GM19238 (cell line): ENCODE measurements around the gene DEPDC7.
A peak's percentile ranks its signal among the peaks of the same experiment; 100 is the strongest.

ENCODE experiments used
- DNase-seq: peaks from one replicate; pipeline ENCODE4 v3.0.0; 2011; ENCODE audit warnings: low spot score; ENCODE audit not compliant: insufficient read length

The DEPDC7 gene

GRCh38 chr11:33060271-33060670 is 44.6 kb downstream of the DEPDC7 start:
- DNase-seq: no peak

DNA sequence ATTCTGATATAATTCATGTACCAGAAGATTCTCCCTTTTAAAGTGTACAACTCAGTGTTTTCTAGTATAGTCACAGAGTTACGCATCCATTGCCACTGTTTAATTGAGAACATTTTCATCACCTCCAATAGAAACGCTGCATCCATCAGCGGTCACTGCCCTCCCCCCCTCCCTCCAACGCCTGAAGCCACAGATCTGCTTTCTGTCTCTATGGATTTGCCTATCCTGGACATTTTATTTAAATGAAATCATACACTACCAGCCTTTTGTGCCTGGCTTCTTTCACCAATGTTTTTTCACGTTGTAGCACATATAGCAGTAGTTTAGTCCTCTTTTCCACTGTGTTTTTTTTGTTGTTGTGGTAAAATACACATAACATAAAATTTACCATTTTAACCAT is 46.5 kb downstream of the DEPDC7 start:
- DNase-seq: no peak

DNA sequence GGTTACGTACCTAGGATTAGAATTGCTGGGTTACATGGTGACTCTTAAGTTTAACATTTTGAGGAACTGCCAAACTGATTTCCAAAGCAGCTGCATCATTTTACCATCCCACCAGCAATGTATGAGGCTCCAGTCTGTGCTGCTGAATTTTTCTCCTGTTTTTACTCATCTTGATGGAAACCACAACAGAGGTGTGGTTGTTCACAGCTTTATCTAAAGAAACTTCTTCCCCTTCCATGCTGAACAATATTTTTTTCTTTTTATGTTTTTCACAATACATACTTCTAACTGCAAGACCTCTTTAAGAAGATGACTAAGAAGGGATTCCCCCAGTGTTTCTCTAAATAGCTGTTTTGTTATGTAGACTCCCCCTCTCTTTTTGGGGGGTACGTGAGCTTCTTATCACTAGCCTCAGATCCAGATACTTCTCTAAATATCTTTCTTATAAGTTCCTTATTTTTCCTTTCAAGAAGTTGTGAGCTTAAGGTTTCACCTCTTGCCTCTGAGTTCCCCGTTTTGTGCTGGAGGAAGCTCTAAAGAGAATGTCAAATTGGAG is 47.7 kb downstream of the DEPDC7 start:
- no peak for DNase-seq

DNA sequence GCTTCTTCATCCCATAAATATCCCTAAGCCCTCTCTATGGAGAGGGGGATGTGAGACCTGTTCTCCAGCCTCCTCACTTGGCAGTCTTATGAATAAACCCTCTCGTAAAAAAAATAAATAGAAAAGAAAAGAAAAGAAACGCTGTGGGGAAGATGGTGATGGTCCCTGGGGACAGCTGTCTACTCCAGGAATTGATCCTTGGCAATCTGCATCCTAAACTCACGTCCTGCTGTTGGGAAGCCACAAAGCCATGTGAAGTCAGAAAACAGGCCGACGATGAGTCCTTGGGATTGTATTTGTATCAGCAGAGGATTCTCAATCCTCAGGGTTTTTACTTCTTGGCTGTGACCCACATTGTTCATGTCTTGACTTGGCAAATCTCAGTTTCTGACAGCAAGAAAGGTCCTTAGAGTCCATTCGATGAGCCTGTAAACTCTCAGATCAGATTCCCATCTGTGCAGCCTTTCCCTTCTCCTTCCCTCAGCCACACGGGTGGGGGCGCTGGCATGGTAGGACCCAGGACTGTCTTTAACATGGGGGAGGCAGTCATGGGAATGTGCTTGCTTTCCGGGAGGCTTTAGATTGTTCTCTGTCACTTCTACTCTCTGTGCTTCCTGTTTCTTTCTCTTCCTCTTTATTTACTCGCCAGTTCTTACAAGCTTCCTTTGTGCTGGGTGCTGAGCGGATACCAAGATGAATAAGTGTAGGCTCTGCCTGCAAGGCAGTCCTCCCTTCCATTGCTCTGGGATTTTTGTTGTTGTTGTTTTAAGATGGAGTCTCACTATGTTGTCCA is 48.6 kb downstream of the DEPDC7 start:
- no peak for DNase-seq

DNA sequence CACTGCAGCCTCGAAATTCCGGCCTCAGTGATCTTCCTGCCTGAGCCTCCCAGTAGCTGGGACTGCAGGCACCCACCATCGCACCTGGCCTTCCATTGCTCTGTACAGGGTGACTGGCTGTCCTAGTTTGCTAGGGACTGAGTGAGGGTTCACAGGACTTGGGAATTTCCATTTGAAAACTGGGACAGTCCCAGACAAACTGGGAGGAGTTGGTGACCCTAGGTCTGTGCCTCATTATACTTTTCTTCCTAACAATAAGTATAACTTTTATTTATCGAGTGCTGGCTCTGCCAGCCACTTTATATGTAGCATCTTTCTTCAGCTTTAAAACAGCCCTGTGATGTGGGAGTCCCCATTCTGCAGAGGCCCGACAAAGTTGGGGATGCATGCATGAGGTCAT is 49.2 kb downstream of the DEPDC7 start:
- no peak for DNase-seq

DNA sequence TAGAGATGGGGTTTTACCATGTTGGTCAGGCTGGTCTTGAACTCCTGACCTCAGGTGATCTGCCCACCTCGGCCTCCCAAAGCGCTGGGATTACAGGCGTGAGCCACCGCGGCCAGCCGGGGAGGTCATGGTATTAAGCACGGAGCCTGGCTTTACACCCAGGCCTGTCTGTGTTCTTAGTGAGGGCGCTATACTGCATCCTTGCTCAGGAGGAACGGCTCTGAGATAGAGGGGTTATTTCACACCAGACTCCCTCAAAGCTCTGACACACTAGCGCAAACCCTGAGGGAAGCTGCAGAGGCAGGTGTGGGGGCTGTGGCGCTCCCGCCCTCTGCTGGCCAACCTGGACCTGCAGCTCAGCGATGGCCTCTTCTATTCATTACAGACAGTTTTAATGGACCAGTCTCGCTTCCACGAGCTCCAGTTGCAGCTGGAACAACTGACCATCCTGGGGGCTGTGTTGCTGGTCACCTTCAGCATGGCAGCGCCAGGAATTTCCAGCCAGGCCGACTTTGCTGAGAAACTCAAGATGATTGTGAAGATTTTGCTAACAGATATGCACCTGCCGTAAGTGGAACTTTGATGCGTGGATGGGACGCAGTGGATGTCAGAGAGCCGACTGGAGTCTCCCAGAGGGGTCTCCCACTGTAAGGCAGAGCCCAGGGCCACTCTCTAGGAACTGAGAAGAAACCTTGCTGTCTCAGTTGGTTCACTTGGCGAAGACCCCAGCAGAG is 49.9 kb downstream of the DEPDC7 start:
- peak; percentile 31 for DNase-seq

DNA sequence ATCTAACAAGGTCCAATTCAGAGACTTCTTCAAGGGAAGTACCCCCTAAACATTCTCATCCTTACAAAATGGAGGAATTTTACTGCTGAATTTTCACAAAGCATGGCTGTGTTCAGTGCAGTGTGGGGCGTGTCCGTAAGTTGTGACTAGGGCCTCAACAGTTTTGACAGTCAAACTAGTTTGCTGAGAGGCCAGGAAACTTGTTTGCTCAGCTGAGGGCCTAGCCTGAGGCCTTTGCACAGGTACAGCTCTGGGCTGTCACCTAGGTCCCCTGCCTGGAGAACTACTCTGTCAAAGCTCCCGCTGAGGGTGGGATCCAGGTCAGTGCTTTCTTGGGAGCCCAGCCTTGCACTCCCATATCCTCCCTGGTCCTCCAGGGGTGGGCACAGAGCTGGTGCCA is 51.6 kb downstream of the DEPDC7 start:
- no peak for DNase-seq

- DNase-seq: no peak
Measured at GRCh38 chr11:33068611-33069340, 53.1 kb downstream of the DEPDC7 start.

- DNase-seq: no peak
Measured at GRCh38 chr11:33072465-33072864, 56.8 kb downstream of the DEPDC7 start.
